Neural cell (in vitro differentiated cells): Measurements from ENCODE around the gene SMG1. TPM values are rescaled to one million over a fixed set of nuclear protein-coding genes. Genes with fewer than 3 reads are reported as not detected.

Experiments used
- H2AFZ ChIP-seq: fragments of 200-600, 300-800 bp; sonication (generic), shearing (Covaris generic); 2 replicates; pipeline ENCODE4 v1.6.0; 2014; ENCODE audit warnings: low read depth, mild to moderate bottlenecking, antibody characterized with exemption, low read length, moderate library complexity
- H3F3A ChIP-seq: fragments of 200-600 bp; shearing (Covaris generic); 2 replicates; pipeline ENCODE4 v1.6.1; 2016; ENCODE audit warnings: mild to moderate bottlenecking, moderate library complexity, mixed read lengths, antibody characterized with exemption, low read length; ENCODE audit not compliant: insufficient read depth, poor library complexity, severe bottlenecking
- H3K27ac ChIP-seq: fragments of 200-600, 300-800 bp; sonication (generic), shearing (Covaris generic); 2 replicates; pipeline ENCODE4 v1.5.1; 2014; ENCODE audit warnings: mild to moderate bottlenecking, low read length, moderate library complexity
- H3K27me3 ChIP-seq: fragments of 300-800, 200-600 bp; sonication (generic), shearing (Covaris generic); 2 replicates; pipeline ENCODE4 v1.6.0; 2014; ENCODE audit warnings: mild to moderate bottlenecking, low read depth, low read length, moderate library complexity; ENCODE audit not compliant: insufficient read depth
- H3K36me3 ChIP-seq: fragments of 300-800, 200-600 bp; sonication (generic), shearing (Covaris generic); 2 replicates; pipeline ENCODE4 v1.5.1; 2014; ENCODE audit warnings: mild to moderate bottlenecking, antibody characterized with exemption, low read length, moderate library complexity; ENCODE audit not compliant: insufficient read depth
- H3K4me2 ChIP-seq: fragments of 300-800, 200-600 bp; sonication (generic), shearing (Covaris generic); 2 replicates; pipeline ENCODE4 v1.6.0; 2014; ENCODE audit warnings: mild to moderate bottlenecking, low read length
- H3K4me3 ChIP-seq: fragments of 300-800, 200-600 bp; sonication (generic), shearing (Covaris generic); 2 replicates; pipeline ENCODE4 v1.5.1; 2014; ENCODE audit warnings: mild to moderate bottlenecking, low read length, moderate library complexity
- H3K79me2 ChIP-seq: fragments of 200-600 bp; shearing (Covaris generic); replicated peaks from 2 replicates; pipeline ENCODE4 v1.6.0; 2014; ENCODE audit warnings: mild to moderate bottlenecking, low read length, moderate library complexity; ENCODE audit not compliant: insufficient read depth
- H3K9ac ChIP-seq: fragments of 300-800, 200-600 bp; sonication (generic), shearing (Covaris generic); 2 replicates; pipeline ENCODE4 v1.6.1; 2016; ENCODE audit warnings: mild to moderate bottlenecking, low read length, mixed read lengths
- H3K9me2 ChIP-seq: fragments of 200-600 bp; shearing (Covaris generic); 2 replicates; pipeline ENCODE4 v1.6.1; 2016; ENCODE audit warnings: mild to moderate bottlenecking, low read length, mixed read lengths; ENCODE audit not compliant: insufficient read depth
- H3K9me3 ChIP-seq: fragments of 200-600, 300-800 bp; sonication (generic), shearing (Covaris generic); 2 replicates; pipeline ENCODE4 v1.6.1; 2016; ENCODE audit warnings: mild to moderate bottlenecking, mixed run types, low read length, moderate library complexity, mixed read lengths
- H4K20me1 ChIP-seq: fragments of 200-600 bp; shearing (Covaris generic); 2 replicates; pipeline ENCODE4 v1.6.1; 2016; ENCODE audit warnings: mild to moderate bottlenecking, mixed run types; ENCODE audit not compliant: insufficient read depth
- EP300 ChIP-seq: fragments of 450-650 bp; conservative IDR thresholded peaks from 2 replicates; pipeline ENCODE4 v1.6.1; 2014; ENCODE audit warnings: antibody characterized with exemption, mild to moderate bottlenecking, moderate library complexity; ENCODE audit not compliant: poor library complexity, severe bottlenecking
- EZH2 ChIP-seq: fragments of 200-600, 300-800 bp; shearing (Covaris generic), sonication (generic); IDR thresholded peaks from 2 replicates; pipeline ENCODE4 v1.6.1; 2014; ENCODE audit warnings: antibody characterized with exemption, low read length, borderline replicate concordance, mild to moderate bottlenecking; ENCODE audit not compliant: insufficient read depth, poor library complexity, severe bottlenecking
- MXI1 ChIP-seq: fragments of 450-650 bp; conservative IDR thresholded peaks from 2 replicates; pipeline ENCODE4 v1.6.1; 2014; ENCODE audit warnings: antibody characterized with exemption, mild to moderate bottlenecking; ENCODE audit not compliant: poor library complexity, severe bottlenecking
- POLR2AphosphoS5 ChIP-seq: IDR thresholded peaks from 2 replicates; pipeline ENCODE4 v1.6.1; 2012
- RAD21 ChIP-seq: fragments of 450-650 bp; conservative IDR thresholded peaks from 2 replicates; pipeline ENCODE4 v1.6.1; 2014; ENCODE audit warnings: antibody characterized with exemption, mild to moderate bottlenecking, moderate library complexity
- SMC3 ChIP-seq: fragments of 450-650 bp; conservative IDR thresholded peaks from 2 replicates; pipeline ENCODE4 v1.6.1; 2014; ENCODE audit warnings: antibody characterized with exemption, mild to moderate bottlenecking, moderate library complexity; ENCODE audit not compliant: poor library complexity
- TAF1 ChIP-seq: IDR thresholded peaks from 2 replicates; pipeline ENCODE4 v1.6.1; 2012; ENCODE audit warnings: low read depth
- polyA plus RNA-seq: library from polyadenylated mRNA; depleted of rRNA; stranded (reverse); fragments of >200 nt; gene quantifications from 2 replicates; pipeline ENCODE4 v1.2.3, GENCODE V29; 2014
- TF ChIP-seq, protein P1 (sequence below): fragments of 450-650 bp; IDR thresholded peaks from 2 replicates; pipeline ENCODE4 v1.5.1; 2014; ENCODE audit warnings: antibody characterized with exemption, mild to moderate bottlenecking, moderate library complexity; ENCODE audit not compliant: poor library complexity, severe bottlenecking
- TF ChIP-seq, protein P2 (sequence below): IDR thresholded peaks from 2 replicates; pipeline ENCODE4 v1.6.1; 2012; ENCODE audit warnings: borderline replicate concordance

The SMG1 gene
- polyA plus RNA-seq, 1 donor from 2014 or later: 26.3 TPM

DNA sequence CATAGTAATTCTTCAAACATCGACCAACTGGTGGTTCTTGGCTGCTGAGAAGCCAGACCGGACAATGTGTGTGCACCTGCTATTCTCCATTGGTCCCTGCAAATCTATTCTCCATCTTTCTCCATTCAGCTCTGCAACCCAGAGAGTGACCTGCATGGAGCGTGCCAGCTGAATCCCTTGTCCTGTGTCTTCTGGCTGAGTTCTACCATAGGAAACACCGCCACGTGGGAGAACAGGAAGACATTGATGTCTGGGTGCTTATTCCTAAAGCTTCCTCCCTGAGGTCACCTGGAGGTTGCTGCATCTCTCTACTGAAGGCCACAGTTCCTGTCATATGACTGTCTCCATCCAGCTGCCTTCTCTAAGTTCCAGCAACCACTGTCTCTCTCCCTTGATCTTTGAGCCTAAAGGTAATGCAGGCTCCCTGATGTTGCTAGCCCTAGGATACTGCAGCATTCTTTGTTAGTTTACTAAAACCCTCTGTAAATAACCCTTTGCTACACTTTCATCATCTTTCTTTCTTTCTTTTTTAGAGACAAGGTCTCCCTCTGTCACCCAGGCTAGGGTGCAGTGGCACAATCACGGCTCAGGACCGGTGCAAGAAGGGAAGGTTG is 10.6 kb upstream of the SMG1 start:
- TF ChIP-seq, protein P1, sequence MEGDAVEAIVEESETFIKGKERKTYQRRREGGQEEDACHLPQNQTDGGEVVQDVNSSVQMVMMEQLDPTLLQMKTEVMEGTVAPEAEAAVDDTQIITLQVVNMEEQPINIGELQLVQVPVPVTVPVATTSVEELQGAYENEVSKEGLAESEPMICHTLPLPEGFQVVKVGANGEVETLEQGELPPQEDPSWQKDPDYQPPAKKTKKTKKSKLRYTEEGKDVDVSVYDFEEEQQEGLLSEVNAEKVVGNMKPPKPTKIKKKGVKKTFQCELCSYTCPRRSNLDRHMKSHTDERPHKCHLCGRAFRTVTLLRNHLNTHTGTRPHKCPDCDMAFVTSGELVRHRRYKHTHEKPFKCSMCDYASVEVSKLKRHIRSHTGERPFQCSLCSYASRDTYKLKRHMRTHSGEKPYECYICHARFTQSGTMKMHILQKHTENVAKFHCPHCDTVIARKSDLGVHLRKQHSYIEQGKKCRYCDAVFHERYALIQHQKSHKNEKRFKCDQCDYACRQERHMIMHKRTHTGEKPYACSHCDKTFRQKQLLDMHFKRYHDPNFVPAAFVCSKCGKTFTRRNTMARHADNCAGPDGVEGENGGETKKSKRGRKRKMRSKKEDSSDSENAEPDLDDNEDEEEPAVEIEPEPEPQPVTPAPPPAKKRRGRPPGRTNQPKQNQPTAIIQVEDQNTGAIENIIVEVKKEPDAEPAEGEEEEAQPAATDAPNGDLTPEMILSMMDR: no peak
- TF ChIP-seq EP300 (no peak), RAD21 (no peak), SMC3 (no peak), MXI1 (no peak)
- no peak overlapping the region for H2AFZ ChIP-seq
- no peaks in the 10 kb centered on the region for H3K9me3 ChIP-seq

DNA sequence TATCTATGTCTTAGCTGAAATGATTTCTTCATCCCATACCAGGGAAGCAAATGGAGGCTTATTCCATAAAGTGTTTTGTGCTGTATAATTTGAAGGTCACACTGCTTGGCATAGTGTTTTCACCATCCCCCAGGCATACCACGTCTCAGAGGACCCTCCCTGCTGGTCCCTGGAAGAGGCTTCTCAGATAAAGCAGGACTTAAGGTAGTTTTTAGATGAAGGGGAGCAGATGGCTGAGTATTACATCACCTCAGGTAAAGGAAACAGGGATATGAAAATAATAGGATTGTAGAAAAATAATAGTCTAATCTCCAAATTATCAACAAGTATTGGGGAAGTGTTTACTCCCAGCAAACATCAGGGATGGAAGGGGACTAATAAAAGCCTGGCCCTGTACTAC is 7.3 kb upstream of the SMG1 start:
- Histone ChIP-seq H3K4me3 (no peak overlapping the region), H3K27me3 (no peaks in the 10 kb centered on the region), H3K4me2 (no peak overlapping the region), H3F3A (no peaks in the 10 kb centered on the region), H3K9ac (no peak overlapping the region), H3K9me2 (no peaks in the 10 kb centered on the region), H3K79me2 (no peaks in the 10 kb centered on the region), H3K27ac (no peak overlapping the region), H4K20me1 (no peaks in the 10 kb centered on the region), H2AFZ (no peak overlapping the region), H3K9me3 (no peaks in the 10 kb centered on the region), H3K36me3 (no peaks in the 10 kb centered on the region)
- TF ChIP-seq, protein P1: no peak
- TF ChIP-seq SMC3 (no peak), RAD21 (no peak), EZH2 (no peak), MXI1 (no peak), TAF1 (no peak), POLR2AphosphoS5 (no peak), EP300 (no peak)
- TF ChIP-seq, protein P2, sequence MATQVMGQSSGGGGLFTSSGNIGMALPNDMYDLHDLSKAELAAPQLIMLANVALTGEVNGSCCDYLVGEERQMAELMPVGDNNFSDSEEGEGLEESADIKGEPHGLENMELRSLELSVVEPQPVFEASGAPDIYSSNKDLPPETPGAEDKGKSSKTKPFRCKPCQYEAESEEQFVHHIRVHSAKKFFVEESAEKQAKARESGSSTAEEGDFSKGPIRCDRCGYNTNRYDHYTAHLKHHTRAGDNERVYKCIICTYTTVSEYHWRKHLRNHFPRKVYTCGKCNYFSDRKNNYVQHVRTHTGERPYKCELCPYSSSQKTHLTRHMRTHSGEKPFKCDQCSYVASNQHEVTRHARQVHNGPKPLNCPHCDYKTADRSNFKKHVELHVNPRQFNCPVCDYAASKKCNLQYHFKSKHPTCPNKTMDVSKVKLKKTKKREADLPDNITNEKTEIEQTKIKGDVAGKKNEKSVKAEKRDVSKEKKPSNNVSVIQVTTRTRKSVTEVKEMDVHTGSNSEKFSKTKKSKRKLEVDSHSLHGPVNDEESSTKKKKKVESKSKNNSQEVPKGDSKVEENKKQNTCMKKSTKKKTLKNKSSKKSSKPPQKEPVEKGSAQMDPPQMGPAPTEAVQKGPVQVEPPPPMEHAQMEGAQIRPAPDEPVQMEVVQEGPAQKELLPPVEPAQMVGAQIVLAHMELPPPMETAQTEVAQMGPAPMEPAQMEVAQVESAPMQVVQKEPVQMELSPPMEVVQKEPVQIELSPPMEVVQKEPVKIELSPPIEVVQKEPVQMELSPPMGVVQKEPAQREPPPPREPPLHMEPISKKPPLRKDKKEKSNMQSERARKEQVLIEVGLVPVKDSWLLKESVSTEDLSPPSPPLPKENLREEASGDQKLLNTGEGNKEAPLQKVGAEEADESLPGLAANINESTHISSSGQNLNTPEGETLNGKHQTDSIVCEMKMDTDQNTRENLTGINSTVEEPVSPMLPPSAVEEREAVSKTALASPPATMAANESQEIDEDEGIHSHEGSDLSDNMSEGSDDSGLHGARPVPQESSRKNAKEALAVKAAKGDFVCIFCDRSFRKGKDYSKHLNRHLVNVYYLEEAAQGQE: no peak

More for the DNA sequence above, 10.6 kb upstream of the SMG1 start:
- no peak overlapping the region for H3K4me3 ChIP-seq
- no peaks in the 10 kb centered on the region for H3K79me2 ChIP-seq
- no peaks in the 10 kb centered on the region for H3K9me2 ChIP-seq
- H3K9ac ChIP-seq: no peak overlapping the region
- no peak overlapping the region for H3K4me2 ChIP-seq
- H3K27me3 ChIP-seq: no peaks in the 10 kb centered on the region
- no peaks in the 10 kb centered on the region for H4K20me1 ChIP-seq
- H3F3A ChIP-seq: no peaks in the 10 kb centered on the region
- no peak overlapping the region for H3K27ac ChIP-seq
- no peaks in the 10 kb centered on the region for H3K36me3 ChIP-seq
